ENCODE measurements around the gene JPH4. TPM values are rescaled to one million over a fixed set of nuclear protein-coding genes. Genes with fewer than 3 reads are reported as not detected.

The JPH4 gene
- total RNA-seq, 1 donor from 2014 or later: 5.1 TPM

DNA sequence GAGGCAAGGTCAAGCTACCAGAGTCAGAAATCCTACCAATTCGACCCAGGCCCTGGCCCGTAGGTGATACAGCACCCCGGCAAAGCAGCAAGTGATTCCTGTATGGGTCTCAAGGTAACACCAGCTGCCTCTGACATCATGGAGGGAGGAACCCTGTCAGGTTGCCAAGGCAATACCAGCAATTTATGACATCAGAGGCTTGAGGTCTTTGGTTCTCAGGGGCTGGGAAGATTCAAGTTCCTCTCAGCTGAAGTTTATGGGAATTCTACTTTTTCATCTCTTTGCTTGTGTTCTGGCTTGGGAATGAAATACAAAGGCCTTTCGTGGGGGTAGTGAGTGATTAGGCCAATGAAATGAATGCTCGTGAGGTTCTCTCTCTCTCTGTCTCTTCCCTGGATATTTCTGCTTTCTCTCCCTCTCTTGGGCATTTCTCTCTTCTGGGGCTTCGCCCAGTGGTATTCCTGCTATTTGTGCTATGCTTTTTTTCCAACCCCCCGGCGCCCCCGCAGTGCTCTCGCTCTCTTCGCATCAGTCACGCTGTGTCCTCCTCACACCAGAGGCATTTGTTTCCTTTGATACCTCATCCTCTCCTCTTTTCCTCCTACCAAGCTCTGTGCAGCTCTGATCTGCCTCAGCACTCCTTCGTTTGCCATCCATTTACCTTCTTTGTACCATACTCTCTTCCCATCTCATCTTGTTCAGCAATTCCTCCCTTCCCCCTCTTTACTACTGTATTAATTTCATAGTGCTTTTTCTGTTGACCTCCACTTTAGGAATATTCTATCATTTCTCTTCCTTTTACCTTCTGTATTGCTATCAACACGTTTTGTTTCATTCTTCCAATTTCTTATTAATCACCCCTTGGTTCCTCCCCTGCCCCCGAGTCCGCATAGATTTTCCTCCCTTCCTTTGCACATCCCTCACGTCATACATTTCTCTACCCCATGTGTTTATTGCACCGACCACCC, 30.0 kb downstream of the JPH4 start:
- Histone ChIP-seq H3K9me3 (no peaks in the 10 kb centered on the region), H3K36me3 (no peaks in the 10 kb centered on the region), H3K4me3 (no peak overlapping the region), H3K27me3 (ENCODE audit: low read depth) (no peaks in the 10 kb centered on the region), H3K4me1 (peaks cover 13% of the 10 kb centered on the region), H3K27ac (no peak overlapping the region)
- DNase-seq: no peak
- intact Hi-C loops (cut with DNase I): no loop called here
- TF ChIP-seq, protein P1, sequence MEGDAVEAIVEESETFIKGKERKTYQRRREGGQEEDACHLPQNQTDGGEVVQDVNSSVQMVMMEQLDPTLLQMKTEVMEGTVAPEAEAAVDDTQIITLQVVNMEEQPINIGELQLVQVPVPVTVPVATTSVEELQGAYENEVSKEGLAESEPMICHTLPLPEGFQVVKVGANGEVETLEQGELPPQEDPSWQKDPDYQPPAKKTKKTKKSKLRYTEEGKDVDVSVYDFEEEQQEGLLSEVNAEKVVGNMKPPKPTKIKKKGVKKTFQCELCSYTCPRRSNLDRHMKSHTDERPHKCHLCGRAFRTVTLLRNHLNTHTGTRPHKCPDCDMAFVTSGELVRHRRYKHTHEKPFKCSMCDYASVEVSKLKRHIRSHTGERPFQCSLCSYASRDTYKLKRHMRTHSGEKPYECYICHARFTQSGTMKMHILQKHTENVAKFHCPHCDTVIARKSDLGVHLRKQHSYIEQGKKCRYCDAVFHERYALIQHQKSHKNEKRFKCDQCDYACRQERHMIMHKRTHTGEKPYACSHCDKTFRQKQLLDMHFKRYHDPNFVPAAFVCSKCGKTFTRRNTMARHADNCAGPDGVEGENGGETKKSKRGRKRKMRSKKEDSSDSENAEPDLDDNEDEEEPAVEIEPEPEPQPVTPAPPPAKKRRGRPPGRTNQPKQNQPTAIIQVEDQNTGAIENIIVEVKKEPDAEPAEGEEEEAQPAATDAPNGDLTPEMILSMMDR (IDR thresholded peaks at IDR 0.05): no peak
- no peak for ATAC-seq

DNA sequence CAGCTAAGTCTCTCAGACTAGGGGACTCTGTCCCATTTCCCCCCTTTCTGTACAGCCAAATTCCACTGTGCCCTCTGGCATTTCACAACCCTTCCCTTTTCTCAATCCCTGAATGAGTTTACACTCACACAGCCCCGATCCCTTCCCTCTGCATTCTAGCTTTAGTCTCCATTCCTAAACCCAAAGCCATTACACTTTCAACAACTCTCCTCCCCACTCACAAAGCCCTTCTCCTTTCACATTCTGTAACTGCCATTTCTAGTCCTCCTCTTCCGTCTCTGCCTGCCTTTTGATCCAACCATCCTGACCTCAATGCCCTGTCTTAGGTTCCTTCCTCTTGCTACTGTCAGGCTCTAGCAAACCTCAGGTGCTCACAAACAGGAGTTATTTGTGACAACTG, 30.7 kb downstream of the JPH4 start:
- intact Hi-C loops (cut with DNase I): no loop called here
- Histone ChIP-seq H3K9me3 (no peaks in the 10 kb centered on the region), H3K27me3 (ENCODE audit: low read depth) (no peaks in the 10 kb centered on the region), H3K27ac (no peak overlapping the region), H3K4me3 (no peak overlapping the region), H3K4me1 (peaks cover 13% of the 10 kb centered on the region), H3K36me3 (no peaks in the 10 kb centered on the region)
- DNase-seq (no peak), ATAC-seq (no peak)
- TF ChIP-seq, protein P1 (IDR thresholded peaks at IDR 0.05): no peak

DNA sequence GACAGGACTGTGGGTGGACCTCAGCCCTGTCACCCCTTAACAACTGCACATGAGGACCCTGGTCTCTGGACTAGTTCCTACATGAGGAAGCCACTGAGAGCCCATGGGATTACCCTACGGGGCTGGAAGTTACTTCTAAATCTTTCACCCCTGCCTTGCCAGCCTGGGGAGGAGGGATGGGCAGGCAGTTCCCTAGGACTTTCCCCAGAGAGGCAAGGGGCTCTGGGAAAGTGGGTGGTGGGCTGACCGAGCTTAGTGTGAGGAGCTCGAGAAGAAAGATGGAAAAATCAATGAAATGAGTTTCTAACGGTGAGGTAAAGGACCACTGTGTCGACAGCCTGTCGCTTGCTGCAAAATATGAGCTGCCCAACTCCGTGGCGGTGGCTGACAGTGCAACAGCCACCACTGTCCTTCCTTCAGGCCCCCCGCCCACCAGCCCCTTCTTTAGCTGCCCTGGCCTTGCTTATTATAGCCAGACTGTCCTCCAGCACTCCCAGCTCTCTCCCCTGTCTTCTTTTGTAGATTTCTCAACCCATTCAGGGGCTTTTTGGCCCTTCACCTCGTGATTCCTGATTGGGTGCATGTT, 32.0 kb downstream of the JPH4 start:
- no peak for DNase-seq
- H3K27me3 ChIP-seq (ENCODE audit: low read depth): no peaks in the 10 kb centered on the region
- no peak for ATAC-seq
- TF ChIP-seq, protein P1 (IDR thresholded peaks at IDR 0.05): no peak
- no peaks in the 10 kb centered on the region for H3K36me3 ChIP-seq
- intact Hi-C loops (cut with DNase I): no loop called here
- H3K9me3 ChIP-seq: no peaks in the 10 kb centered on the region
- peaks cover 8% of the 10 kb centered on the region for H3K4me1 ChIP-seq
- no peak overlapping the region for H3K4me3 ChIP-seq
- no peak overlapping the region for H3K27ac ChIP-seq

DNA sequence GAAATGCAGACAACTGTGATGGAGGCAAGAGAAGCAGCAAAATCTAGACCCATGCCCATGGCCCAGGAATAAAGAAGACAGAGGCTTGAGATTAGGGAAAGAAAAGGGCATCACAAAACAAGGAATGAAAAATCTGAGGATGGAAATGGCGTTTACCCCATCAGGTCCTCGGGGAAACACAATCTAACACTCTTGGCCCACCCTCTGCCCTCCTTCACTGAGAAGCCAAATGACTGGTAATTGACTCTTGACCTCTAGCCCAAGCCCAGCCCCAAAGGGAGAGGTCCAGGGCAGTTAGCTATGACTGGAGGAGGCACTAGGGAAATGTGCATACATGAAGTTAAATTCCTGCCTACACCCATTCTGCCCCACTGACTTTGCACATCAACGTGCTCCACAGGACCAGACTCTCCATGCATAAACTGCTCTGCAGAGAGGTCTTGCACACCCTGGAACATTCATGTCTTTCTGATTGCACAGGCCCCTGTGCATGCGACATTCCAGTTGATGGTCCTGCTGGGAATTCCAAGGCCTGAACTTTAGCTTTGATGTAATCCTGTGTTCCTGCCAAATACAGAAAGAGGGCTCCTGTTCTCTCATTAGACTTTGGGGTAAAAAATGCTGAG, 32.7 kb downstream of the JPH4 start:
- Histone ChIP-seq H3K27ac (no peak overlapping the region), H3K4me3 (no peak overlapping the region), H3K9me3 (no peaks in the 10 kb centered on the region), H3K4me1 (peaks cover 8% of the 10 kb centered on the region), H3K36me3 (no peaks in the 10 kb centered on the region), H3K27me3 (ENCODE audit: low read depth) (no peaks in the 10 kb centered on the region)
- ATAC-seq (no peak), DNase-seq (no peak)
- intact Hi-C loops (cut with DNase I): no loop called here
- TF ChIP-seq, protein P1 (IDR thresholded peaks at IDR 0.05): no peak

DNA sequence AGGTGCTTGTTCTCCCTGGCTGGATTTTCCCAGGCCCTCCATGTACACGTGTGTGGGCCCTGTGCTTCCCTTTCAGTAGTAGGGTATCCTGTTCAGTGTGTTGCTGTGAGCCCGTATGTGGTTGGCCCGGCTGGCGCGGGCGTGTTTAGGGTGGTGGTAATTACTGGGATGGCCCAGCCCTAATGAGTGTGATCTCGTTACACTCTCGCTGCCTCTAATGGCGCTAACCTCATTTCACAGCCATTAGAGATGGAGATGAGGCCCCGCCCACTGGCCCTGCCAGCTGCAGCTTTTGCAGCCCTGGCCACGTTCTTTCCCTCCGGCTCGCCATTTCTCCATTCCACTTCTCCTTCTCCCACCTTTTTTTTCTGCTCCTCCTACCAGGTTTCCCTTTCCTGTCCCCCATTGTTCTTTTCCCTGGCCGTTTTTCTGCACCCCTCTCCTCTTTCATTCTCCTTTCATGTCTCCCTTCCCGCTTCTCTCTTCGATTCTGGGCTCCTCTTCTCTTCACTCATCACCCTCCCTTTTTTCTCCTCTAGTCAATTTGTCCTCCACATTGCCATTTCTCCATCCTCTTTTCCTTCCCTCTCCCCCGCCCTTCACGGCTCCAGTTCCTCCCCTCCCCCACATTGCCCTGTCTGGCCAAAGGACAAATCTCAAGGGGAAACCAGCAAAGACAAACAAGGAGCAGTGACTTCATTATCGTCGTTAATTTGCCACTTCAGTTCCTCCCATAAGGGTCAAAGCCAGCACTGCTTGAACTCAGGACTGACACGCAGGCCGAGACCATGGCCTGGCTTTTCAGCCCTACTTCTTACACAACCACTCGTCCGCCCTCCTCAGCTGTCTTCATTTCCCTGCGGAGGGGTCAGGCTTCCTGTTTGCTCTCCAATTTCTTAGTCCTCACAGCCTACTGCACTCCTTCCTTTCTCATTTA, 33.8 kb downstream of the JPH4 start:
- Histone ChIP-seq H3K9me3 (no peaks in the 10 kb centered on the region), H3K27ac (no peak overlapping the region), H3K4me3 (no peak overlapping the region), H3K4me1 (no peaks in the 10 kb centered on the region), H3K27me3 (ENCODE audit: low read depth) (no peaks in the 10 kb centered on the region), H3K36me3 (no peaks in the 10 kb centered on the region)
- DNase-seq (no peak), ATAC-seq (no peak)
- intact Hi-C loops (cut with DNase I): no loop called here
- TF ChIP-seq, protein P1 (IDR thresholded peaks at IDR 0.05): no peak
